Central memory CD4-positive, alpha-beta T cell (primary cell): ENCODE data around the gene CDR2.

ENCODE experiments used
- DNase-seq: peaks from one replicate; pipeline ENCODE4 v3.0.0; 2022

Gene CDR2

DNA sequence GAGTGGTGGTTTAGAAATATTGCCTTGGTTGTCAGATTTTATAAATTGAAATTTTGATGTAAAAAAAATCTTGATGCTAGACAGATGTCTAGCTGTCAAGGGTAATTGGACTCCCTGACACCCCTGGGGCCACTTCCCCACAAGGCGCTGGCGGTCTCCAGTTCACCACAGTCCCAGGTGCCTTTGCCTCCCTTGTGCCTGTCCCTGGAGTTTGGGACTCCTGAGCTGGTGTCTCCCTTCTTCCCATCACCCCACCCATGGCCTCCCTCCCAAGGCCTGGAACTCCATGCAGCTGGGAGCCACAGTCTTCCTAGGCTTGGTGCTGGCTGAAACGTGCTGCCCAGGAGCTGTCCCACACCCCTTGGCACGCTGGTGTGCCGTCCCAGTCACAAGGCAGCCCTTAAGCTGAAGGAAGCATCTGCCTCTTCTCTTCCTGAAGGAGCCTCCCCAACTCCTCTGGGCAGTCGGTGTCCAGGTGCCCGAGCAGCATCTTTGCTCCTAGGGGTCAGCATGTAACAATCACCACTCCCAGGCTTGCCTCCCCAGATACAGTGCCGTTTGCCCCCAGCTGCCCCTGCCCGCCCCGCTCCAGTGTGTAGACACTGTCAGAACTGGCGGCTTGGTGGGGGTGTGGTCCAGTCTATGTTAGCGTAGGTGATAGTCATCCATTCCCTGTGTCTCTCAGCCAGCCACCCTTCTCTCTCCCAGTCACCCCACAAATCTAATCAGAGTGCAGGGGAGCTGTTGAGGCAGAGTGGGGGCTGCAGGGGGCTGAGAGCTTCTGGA lies 51.1 kb downstream of the CDR2 start:
- no peak for DNase-seq

- no peak for DNase-seq
These were observed 51.7 kb downstream of the CDR2 start for GRCh38 chr16:22322741-22323140.

DNA sequence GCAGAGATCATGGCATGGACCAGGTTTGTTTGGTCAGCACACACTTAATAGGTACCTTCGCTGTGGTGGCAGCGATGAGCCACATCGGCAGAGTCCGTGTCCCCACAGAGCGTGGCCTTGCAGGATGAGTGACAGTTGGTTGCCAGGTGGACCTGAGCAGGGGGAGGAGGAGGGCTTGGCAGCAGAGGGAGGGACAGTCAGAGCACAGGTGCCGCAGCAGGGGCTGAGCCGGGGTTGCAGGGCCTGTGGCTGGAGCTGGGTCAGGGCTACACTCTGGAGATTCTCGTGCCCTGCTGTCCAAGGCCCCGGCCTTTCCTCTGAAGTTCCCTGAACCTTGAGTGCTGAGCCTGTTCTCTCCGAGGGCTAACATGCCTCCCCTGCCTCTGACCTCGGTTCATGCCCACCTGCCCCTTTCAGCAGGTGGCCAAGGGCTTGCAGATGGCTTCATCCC lies 52.4 kb downstream of the CDR2 start:
- no peak for DNase-seq

DNA sequence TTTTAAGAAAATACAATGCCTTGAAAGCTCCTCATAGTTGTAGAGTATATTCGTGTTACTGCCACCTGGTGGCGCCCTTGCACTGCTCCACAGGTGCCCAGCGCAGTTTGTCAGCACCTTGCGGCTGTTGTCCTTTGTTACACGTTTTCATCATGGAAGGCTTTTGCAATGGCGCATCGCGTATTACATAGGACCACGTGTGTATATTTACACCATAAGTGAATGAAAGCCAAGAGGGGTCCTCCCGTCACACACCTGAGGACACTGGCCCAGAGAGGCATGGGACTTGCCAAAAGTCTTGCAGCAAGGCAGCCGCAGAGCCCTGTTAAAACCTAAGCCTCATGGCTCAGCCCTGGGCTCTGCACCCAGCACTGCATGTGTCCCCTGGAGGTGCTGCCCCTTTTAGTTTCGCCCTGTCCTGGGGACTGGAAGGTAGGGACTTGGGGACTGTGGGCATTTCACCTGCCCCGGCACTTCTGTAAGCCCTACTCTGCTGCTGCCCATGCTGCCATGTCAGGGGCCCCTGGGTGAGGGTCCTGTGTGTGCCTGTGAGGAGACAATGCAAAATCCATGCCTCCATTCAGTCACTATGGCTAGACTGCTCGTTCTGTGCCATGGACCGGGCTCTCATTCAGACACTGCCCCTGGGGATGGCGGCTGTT lies 52.9 kb downstream of the CDR2 start:
- peak; percentile 68 for DNase-seq

DNA sequence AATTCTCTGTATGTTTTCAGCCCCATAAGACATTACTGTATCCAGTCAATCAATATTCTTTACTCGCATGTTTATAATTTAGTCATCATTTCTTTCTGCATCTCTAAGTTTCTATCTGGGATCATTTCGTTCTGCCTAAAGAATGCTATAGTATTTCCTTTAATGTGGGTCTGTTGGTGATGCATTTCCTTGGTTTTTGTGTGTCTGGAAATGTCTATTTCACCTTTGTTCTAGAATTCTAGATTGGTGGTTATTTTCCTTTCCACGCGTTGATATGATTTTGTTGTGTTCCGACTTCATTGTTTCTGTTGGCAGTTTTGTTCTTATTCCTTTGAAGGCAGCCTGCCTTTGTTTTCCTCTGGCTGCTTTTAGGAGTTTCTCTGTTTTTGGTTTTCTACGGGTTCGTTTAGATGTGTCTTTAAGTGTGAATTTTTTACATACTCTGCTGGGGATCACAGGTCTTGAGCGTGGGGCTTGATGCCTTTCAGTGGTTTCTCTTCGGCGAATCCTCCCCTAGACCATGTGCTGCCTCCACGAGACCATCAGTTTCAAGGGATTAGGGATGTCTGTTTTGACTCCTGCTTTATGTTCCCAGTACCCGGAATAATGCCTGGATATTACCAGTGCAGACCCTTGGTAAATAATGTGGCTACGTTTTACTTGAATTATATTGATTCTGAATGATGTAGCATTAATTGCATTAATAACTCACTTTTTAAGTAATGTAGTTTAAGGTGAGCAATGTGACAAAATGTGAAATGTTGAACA lies 53.7 kb downstream of the CDR2 start:
- DNase-seq, result no peak

DNA sequence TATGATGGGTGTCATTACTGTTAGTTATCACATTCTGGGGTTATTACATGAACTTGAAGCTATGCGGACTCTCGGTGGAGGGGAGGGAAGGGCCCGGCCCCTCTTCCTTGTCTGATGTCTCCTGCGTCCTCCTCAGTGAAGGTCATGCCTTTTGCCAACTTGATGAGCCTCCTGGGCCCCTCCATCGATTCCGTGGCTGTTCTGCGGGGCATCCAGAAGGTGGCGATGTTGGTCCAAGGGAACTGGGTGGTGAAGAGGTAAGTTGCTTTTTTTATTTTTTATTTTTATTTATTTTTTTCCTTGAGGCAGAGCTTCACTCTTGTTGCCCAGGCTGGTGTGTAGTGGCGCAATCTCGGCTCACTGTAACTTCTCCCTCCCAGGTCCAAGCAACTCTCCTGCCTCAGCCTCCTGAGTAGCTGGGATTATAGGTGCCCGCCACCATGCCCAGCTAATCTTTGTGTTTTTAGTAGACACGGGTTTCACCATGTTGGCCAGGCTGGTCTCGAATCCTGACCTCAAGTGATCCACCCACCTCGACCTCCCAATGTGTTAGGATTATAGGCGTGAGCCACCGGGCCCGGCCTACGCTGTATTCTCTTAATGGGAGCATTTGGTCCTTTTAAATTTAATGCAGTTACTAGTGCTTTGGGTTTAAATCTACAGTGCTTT lies 55.6 kb downstream of the CDR2 start:
- peak; percentile 40 for DNase-seq

- no peak for DNase-seq
These were observed 56.8 kb downstream of the CDR2 start for GRCh38 chr16:22317625-22318024.

DNA sequence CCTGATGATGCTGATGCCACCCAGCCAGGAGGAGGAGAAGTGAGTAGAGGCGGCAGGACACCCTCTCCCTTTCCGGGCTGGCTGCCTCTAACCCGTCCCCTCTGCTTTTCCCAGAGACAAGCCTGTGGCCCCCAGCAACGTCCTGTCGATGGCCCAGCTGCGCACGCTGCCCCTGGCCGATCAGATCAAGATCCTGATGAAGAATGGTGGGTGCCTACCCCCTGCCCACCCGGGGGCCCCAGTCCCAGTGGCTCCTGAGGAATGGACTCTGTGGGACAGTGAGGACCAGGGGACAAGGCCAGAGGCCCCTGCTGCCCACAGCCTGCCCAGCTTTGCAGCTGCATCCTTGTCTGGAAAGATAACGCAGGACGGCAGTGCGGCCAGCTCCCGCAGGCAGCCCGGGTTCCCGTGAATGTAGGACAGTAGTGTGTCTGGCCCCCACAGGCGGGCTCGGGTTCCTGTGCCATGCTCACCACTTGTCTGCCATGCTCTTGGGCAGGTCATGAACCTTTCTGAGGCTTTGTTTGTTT lies 57.4 kb downstream of the CDR2 start:
- no peak for DNase-seq

DNA sequence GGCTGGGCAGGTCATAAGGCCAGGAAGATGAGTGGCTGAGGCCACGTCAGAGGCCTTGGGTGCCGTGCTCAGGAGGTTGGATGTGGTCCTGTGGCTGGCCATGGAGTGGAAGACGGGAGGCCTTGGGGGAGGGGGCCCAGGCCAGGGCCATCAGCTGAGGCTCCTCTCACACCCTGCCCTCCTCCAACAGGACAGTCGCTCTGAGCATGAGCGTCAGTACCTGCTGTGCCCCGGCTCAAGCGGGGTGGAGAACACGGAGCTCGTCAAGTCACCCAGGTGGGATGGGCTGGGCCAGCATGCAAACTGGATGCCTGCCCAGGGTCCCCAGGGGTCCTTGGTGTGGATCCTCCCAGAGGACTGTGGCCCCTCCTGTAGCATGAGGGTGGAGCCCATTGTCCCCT lies 58.0 kb downstream of the CDR2 start:
- no peak for DNase-seq

DNA sequence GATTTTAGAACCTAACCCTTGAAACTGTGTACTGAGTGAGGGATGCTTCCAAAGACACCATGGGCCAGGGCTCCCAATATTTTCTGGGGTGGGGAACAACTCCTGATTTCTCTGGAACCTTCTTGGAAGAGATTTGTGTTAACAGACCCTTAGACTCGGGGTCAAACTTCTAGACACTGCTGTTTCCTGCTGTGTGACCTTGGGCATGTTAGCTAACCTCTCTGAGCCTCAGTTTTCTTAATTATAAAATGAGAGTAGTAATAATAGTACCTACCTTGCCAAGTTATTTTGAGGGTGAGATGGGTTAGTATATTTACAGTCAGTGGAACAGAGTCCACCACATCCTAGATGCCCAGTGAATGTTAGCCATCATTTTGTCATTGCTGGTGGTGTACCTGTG lies 58.4 kb downstream of the CDR2 start:
- no peak for DNase-seq

GRCh38 chr16:22314661-22315626 lies 59.5 kb downstream of the CDR2 start:
- no peak for DNase-seq

DNA sequence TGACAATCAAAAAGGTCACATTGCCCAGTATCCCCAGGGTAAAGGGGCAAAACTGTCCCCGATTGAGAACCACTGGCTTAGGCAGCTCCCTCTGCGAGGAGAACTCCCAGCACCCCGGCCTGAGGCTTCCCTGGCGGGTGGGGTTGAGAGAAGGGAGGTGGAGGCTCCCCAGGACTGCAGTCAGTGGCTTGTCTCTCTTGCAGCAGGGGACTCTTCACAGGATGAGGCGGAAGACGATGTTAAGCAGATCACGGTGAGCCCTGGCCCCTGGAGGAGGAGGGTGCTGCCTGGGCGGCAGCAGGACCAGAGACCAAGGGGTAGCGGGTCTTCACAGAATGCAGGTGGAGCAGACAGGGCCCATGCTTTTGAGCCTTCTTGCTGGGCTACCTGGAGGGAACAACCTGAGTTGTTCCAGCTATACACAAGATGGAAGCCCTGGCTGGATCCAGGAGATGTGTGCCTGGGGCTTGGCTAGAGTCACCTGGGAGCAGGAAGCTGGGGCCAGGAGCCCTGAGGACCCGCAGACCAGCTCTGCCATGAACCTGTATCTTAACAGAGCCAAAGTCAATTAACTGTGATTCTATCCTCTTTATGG lies 60.4 kb downstream of the CDR2 start:
- no peak for DNase-seq

DNA sequence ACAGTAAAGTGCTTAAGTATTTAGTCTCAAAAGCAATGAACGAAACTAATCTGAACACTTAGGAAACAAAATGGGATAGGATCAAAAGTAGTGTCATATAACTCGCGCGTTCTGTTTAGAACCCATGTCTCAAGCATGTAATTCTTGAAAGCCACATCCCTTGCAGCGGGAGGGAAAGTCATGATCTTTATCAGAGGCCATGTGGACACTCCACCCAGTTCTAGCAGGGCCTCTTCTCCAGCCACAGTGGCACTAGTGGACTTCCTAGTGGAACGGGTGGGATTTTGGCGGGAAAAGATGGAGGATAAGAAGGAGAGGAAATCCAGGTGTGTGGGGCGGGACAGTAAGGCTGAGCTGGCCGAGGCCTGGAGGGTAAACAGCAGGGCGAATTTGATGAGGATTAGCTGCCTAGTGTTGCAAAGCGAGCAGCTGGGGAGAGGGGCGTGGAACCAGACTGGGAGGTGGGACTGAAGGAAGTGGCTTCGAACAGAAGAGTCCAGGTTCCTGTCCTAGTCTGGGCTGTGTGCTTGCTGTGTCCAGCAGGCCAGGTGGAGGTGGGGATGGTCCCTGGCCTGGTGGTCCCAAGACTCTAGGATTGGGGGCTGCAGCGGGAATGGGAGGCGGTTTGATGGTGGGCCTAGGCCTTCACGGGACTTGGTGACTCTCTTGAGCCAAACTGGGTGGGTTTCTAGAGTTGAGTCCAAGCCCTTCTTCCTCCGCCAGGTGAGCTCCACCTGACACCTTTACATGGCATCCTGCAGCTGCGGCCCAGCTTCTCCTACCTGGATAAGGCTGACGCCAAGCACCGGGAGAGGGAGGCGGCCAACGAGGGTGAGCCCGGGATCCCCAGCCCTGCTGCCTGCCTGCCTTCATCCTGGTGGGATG lies 61.3 kb downstream of the CDR2 start:
- no peak for DNase-seq

DNA sequence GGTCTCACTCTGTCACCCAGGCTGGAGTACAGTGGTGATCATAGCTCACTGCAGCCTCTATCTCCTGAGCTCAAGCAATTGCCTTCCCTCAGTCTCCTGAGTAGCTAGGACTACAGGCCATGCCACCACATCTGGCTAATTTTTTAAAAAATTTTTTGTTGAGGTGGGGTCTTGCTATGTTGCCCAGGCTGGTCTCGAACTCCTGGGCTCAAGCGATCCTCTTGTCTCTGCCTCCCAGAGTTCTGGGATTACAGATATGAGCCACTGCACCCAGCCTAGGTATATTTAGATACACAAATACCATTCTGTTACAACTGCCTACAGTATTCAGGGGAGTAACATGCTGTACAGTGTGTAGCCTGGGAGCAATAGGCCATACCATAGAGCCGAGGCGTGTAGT lies 62.9 kb downstream of the CDR2 start:
- no peak for DNase-seq

GRCh38 chr16:22308824-22309520 lies 65.4 kb downstream of the CDR2 start:
- no peak for DNase-seq

DNA sequence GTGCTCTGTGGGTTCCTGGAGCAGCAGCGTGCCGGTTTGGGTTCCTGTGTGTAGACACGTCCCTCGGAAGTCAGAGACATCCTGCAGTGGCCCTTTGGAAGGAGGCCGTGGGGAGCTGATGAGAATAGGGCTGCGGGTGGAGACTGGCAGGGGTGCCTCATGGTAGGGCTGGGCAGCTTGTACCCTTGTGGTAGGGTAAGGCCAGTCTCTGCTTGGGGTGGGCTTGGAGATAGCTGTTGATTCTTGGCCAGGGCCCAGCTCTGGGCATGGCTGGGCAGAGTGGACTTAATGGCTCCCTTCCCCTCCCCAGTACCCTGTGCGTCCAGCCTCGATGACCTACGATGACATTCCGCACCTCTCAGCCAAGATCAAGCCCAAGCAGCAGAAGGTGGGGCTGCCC lies 66.6 kb downstream of the CDR2 start:
- no peak for DNase-seq

GRCh38 chr16:22306788-22307187 lies 67.6 kb downstream of the CDR2 start:
- no peak for DNase-seq

GRCh38 chr16:22304411-22304810 lies 70.0 kb downstream of the CDR2 start:
- DNase-seq, result no peak

DNA sequence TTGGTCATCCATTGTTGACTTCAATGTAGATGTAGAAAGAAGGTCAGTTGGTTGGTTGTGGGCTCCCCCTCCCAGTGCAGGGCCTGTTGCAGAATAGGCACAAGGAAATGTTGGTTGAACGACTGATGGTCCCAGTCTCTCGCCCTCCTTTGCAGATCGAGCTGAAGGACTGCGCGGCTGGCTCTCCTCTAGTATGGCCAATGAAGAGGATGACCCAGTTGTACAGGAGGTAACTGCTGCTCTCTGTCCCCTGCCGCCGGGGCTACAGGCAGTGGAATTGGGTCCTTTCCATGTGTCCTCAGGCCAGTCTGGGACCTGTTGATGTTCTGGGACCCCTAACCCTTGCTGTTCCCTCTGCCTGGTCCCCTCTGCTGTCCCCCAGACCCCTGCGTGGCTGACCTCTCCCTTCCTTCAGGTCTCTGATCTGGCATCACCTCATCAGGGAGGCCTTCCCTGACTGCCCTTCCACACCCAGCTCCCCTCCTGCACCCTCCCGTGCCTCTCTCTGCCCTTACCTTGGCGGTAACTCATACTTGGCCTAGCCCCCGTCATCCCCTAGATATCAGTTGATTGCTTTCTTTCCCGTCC lies 71.5 kb downstream of the CDR2 start:
- DNase-seq, result no peak
